ENCODE measurements around the gene IQUB.
"Not testable (repeated sequence)": the region's sequence is repeated elsewhere in the genome, so short reads cannot be mapped to it uniquely, and the experiment has no call there.

IQUB gene

DNA sequence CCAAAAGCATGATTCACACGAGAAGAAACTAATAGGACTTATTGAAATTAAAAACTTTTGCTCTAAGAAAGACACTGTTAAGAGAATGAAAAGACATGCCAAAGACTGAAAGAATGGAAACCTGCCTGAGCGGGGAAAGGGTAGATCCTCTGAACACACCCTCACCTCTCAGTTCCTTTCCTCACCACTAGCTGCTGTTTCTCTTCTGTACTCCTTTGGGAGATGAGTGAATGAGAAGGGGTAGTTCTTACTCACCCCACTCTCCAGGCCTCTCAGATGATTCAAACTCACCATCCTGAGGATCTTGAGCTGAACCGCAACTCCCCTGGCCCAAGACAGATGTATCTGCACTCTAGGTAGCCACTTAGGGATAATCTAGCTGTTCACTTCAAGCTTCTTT, 41.9 kb downstream of the IQUB start:
- Mint-ChIP-seq H3K36me3 (ENCODE audit: low read depth) (no peaks in the 10 kb centered on the region), H3K27me3 (ENCODE audit: low read depth) (no peaks in the 10 kb centered on the region), H3K27ac (no peak overlapping the region), H3K4me1 (no peaks in the 10 kb centered on the region), H3K4me3 (no peak overlapping the region), H3K9me3 (peaks cover 3% of the 10 kb centered on the region)
- TF ChIP-seq, protein P1, sequence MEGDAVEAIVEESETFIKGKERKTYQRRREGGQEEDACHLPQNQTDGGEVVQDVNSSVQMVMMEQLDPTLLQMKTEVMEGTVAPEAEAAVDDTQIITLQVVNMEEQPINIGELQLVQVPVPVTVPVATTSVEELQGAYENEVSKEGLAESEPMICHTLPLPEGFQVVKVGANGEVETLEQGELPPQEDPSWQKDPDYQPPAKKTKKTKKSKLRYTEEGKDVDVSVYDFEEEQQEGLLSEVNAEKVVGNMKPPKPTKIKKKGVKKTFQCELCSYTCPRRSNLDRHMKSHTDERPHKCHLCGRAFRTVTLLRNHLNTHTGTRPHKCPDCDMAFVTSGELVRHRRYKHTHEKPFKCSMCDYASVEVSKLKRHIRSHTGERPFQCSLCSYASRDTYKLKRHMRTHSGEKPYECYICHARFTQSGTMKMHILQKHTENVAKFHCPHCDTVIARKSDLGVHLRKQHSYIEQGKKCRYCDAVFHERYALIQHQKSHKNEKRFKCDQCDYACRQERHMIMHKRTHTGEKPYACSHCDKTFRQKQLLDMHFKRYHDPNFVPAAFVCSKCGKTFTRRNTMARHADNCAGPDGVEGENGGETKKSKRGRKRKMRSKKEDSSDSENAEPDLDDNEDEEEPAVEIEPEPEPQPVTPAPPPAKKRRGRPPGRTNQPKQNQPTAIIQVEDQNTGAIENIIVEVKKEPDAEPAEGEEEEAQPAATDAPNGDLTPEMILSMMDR (IDR thresholded peaks at IDR 0.05; ENCODE audit: unreplicated experiment in 3 of 3) = no peak

GRCh38 chr7:123485721-123486120, 48.7 kb downstream of the IQUB start:
- TF ChIP-seq, protein P1 (IDR thresholded peaks at IDR 0.05; ENCODE audit: unreplicated experiment in 3 of 3) = no peak
- Mint-ChIP-seq H3K9me3 (peaks cover 3% of the 10 kb centered on the region), H3K27ac (no peak overlapping the region), H3K4me3 (no peak overlapping the region), H3K4me1 (no peaks in the 10 kb centered on the region), H3K27me3 (ENCODE audit: low read depth) (no peaks in the 10 kb centered on the region), H3K36me3 (ENCODE audit: low read depth) (no peaks in the 10 kb centered on the region)

GRCh38 chr7:123485187-123485586, 49.2 kb downstream of the IQUB start:
- no peaks in the 10 kb centered on the region for H3K27me3 Mint-ChIP-seq (ENCODE audit: low read depth)
- no peak overlapping the region for H3K4me3 Mint-ChIP-seq
- no peaks in the 10 kb centered on the region for H3K4me1 Mint-ChIP-seq
- TF ChIP-seq, protein P1 (IDR thresholded peaks at IDR 0.05; ENCODE audit: unreplicated experiment in 3 of 3) = no peak
- no peaks in the 10 kb centered on the region for H3K36me3 Mint-ChIP-seq (ENCODE audit: low read depth)
- H3K27ac Mint-ChIP-seq = no peak overlapping the region
- peaks cover 3% of the 10 kb centered on the region for H3K9me3 Mint-ChIP-seq

- Mint-ChIP-seq H3K27ac (no peak overlapping the region), H3K4me1 (no peaks in the 10 kb centered on the region), H3K36me3 (ENCODE audit: low read depth) (no peaks in the 10 kb centered on the region), H3K27me3 (ENCODE audit: low read depth) (no peaks in the 10 kb centered on the region), H3K4me3 (no peak overlapping the region), H3K9me3 (peaks cover 3% of the 10 kb centered on the region)
- TF ChIP-seq, protein P1 (IDR thresholded peaks at IDR 0.05; ENCODE audit: unreplicated experiment in 3 of 3) = no peak
Measured at GRCh38 chr7:123484199-123484598, 50.2 kb downstream of the IQUB start.

DNA sequence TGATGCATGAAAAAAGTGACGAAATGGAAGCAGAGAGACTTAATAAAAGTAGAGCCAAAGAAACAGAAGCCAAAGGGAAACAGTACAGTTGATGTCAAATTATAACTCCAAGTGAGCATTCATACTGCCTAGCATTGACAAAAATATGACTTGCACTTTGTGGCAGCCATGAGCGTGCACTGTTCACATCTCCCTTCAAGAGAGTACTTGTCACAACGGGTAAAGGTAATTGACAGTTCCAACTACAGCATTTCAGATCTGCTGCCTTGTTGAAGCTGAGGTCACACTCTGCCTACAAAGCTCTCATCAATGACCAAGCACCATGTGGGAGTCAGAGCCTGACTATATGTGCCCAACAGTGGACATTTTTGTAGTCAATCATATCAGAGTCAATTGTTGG, 54.3 kb downstream of the IQUB start:
- TF ChIP-seq, protein P1 (IDR thresholded peaks at IDR 0.05; ENCODE audit: unreplicated experiment in 3 of 3) = no peak
- Mint-ChIP-seq H3K4me1 (no peaks in the 10 kb centered on the region), H3K27ac (no peak overlapping the region), H3K36me3 (ENCODE audit: low read depth) (peaks cover 8% of the 10 kb centered on the region), H3K9me3 (peaks cover 12% of the 10 kb centered on the region), H3K27me3 (ENCODE audit: low read depth) (no peaks in the 10 kb centered on the region), H3K4me3 (no peak overlapping the region)

DNA sequence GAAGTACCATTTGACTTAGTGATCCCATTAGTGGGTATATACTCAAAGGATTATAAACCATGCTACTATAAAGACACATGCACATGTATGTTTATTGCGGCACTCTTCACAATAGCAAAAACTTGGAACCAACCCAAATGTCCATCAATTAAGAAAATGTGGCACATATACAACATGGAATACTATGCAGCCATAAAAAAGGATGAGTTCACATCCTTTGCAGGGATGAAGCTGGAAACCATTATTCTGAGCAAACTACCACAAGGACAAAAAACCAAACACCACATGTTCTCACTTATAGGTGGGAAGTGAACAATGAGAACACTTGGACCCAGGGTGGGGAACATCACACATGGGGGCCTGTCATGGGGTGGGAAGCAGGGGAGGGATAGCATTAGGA, 56.3 kb downstream of the IQUB start:
- H3K4me1 Mint-ChIP-seq; H3K27me3 Mint-ChIP-seq (ENCODE audit: low read depth); H3K4me3 Mint-ChIP-seq; H3K27ac Mint-ChIP-seq; H3K36me3 Mint-ChIP-seq (ENCODE audit: low read depth): not testable (repeated sequence)
- H3K9me3 Mint-ChIP-seq = peaks cover 12% of the 10 kb centered on the region

Data from nephron (organoid).